Hypothalamus (tissue), 51 donors: ENCODE data around the gene RPL36A.

Experiments used
- DNase-seq, 51 donors: peaks; one replicate each; lab custom pipeline; 2025; lab: John Stamatoyannopoulos, UW

The RPL36A gene

DNA sequence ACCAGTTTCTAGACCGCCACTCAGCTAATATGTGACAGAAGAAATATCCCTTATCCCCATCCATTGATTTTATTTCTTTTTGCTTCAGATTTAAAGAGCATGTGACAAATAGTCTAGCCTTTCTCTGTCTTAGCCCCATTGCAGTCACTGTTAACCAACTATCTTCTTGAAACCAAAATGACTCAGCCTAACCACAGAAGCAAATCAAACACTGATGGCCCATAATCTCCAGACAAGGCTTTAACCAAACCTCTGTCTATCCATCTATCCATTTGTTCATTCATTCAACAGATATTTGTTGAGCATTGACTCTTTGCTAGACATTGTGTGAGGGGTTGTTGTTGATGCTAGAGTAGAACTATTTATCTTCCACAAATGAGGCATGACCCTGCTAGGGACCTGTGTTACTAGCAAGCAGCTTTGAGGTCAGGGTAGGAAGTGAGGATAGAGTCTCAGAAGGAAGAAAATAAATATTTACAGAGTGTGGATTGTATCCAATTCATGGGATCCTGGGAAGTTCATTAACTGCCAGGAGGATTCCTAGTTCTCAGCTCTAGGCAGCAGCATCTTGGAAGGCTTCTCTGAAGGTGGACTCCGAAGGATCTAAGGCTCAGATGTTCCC lies 39.8 kb downstream of the RPL36A start:
- DNase-seq: no peak

DNA sequence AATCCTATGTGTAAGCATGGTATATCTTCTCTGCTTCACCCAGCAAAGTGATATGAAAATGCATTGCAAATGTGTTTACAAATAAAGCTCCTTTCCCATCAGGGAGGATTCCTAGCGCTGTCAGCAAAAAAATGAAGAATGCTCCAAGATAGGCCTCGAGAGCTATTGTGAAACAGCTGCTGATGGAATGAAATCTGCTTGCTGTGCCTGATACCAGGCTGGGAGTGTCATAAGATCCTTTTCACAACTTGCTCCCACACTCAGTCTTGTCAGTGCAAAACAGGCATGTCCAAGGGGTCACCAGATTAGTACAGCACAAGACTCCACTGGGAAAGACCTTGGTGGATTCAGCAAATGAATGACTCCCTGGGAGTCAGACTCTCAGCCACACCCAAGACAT lies 51.3 kb downstream of the RPL36A start:
- DNase-seq: no peak
